ENCODE data around the gene NOXO1. TPM values are rescaled to one million over a fixed set of nuclear protein-coding genes. Genes with fewer than 3 reads are reported as not detected.

NOXO1 gene
- total RNA-seq, 1 donor from 2014 or later, result not detected

GRCh38 chr16:1978476-1979120, 2.7 kb downstream of the NOXO1 start:
- no peak overlapping the region for H3K4me3 Mint-ChIP-seq
- peaks cover 29% of the 10 kb centered on the region for H3K27me3 Mint-ChIP-seq (ENCODE audit: insufficient read depth)
- no peak for DNase-seq (ENCODE audit: low spot score)
- peaks cover 12% of the 10 kb centered on the region for H3K36me3 Mint-ChIP-seq (ENCODE audit: low read depth)
- intact Hi-C loops (cut with micrococcal nuclease), result no loop called here
- no peaks in the 10 kb centered on the region for H3K9me3 Mint-ChIP-seq
- no peak overlapping the region for H3K27ac Mint-ChIP-seq
- no peaks in the 10 kb centered on the region for H3K4me1 Mint-ChIP-seq (ENCODE audit: low read depth)

GRCh38 chr16:1977875-1978268, 3.4 kb downstream of the NOXO1 start:
- Mint-ChIP-seq H3K27me3 (ENCODE audit: insufficient read depth) (peaks cover 25% of the 10 kb centered on the region), H3K4me3 (no peak overlapping the region)

GRCh38 chr16:1976951-1977874, 4.1 kb downstream of the NOXO1 start:
- no peaks in the 10 kb centered on the region for H3K9me3 Mint-ChIP-seq
- H3K4me3 Mint-ChIP-seq, result no peak overlapping the region
- no peak for DNase-seq (ENCODE audit: low spot score)
- intact Hi-C loops (cut with micrococcal nuclease), result no loop called here
- no peak overlapping the region for H3K27ac Mint-ChIP-seq
- peaks cover 18% of the 10 kb centered on the region for H3K27me3 Mint-ChIP-seq (ENCODE audit: insufficient read depth)
- peaks cover 18% of the 10 kb centered on the region for H3K36me3 Mint-ChIP-seq (ENCODE audit: low read depth)
- peaks cover 7% of the 10 kb centered on the region for H3K4me1 Mint-ChIP-seq (ENCODE audit: low read depth)

More at GRCh38 chr16:1977875-1978268, 3.4 kb downstream of the NOXO1 start:
- Mint-ChIP-seq H3K27ac (no peak overlapping the region), H3K36me3 (ENCODE audit: low read depth) (peaks cover 14% of the 10 kb centered on the region), H3K4me1 (ENCODE audit: low read depth) (peaks cover 3% of the 10 kb centered on the region), H3K9me3 (no peaks in the 10 kb centered on the region)
- no peak for DNase-seq (ENCODE audit: low spot score)
- intact Hi-C loops (cut with micrococcal nuclease), result no loop called here

- H3K4me1 Mint-ChIP-seq (ENCODE audit: low read depth), result peaks cover 14% of the 10 kb centered on the region
- H3K4me3 Mint-ChIP-seq, result no peak overlapping the region
- no peak overlapping the region for H3K27ac Mint-ChIP-seq
- no peaks in the 10 kb centered on the region for H3K9me3 Mint-ChIP-seq
- DNase-seq (ENCODE audit: low spot score), result no peak
- H3K27me3 Mint-ChIP-seq (ENCODE audit: insufficient read depth), result peaks cover 9% of the 10 kb centered on the region
- peaks cover 21% of the 10 kb centered on the region for H3K36me3 Mint-ChIP-seq (ENCODE audit: low read depth)
- intact Hi-C loops (cut with micrococcal nuclease), result no loop called here
These were observed 5.1 kb downstream of the NOXO1 start for GRCh38 chr16:1976216-1976520.

GRCh38 chr16:1975432-1976215, 5.6 kb downstream of the NOXO1 start:
- Mint-ChIP-seq H3K27me3 (ENCODE audit: insufficient read depth) (peaks cover 7% of the 10 kb centered on the region), H3K4me1 (ENCODE audit: low read depth) (peaks cover 19% of the 10 kb centered on the region), H3K4me3 (peak overlapping the region; percentile 9), H3K36me3 (ENCODE audit: low read depth) (peaks cover 21% of the 10 kb centered on the region), H3K27ac (no peak overlapping the region), H3K9me3 (no peaks in the 10 kb centered on the region)
- no peak for DNase-seq (ENCODE audit: low spot score)
- intact Hi-C loops (cut with micrococcal nuclease), result no loop called here

GRCh38 chr16:1974157-1975070, 6.9 kb downstream of the NOXO1 start:
- Mint-ChIP-seq H3K27ac (no peak overlapping the region), H3K36me3 (ENCODE audit: low read depth) (peaks cover 21% of the 10 kb centered on the region), H3K4me1 (ENCODE audit: low read depth) (peaks cover 19% of the 10 kb centered on the region), H3K4me3 (peak overlapping the region; percentile 47), H3K9me3 (no peaks in the 10 kb centered on the region), H3K27me3 (ENCODE audit: insufficient read depth) (no peaks in the 10 kb centered on the region)
- intact Hi-C loops (cut with micrococcal nuclease), result loop anchor here (5.0 kb wide), 1 partner anchor 362 kb away; the partner anchor contains the start of genes CRAMP1 and IFT140
- no peak for DNase-seq (ENCODE audit: low spot score)

GRCh38 chr16:1973461-1974156, 7.7 kb downstream of the NOXO1 start:
- H3K4me3 Mint-ChIP-seq, result peak overlapping the region; percentile 47
- intact Hi-C loops (cut with micrococcal nuclease), result loop anchor here (2.0 to 5.0 kb wide), 2 partner anchors 361 to 553 kb away; partner anchors contain the start of genes CRAMP1, IFT140 and UQCC4
- no peaks in the 10 kb centered on the region for H3K9me3 Mint-ChIP-seq
- peak overlapping the region; percentile 63 for H3K27ac Mint-ChIP-seq
- no peak for DNase-seq (ENCODE audit: low spot score)
- H3K4me1 Mint-ChIP-seq (ENCODE audit: low read depth), result peaks cover 19% of the 10 kb centered on the region
- peaks cover 21% of the 10 kb centered on the region for H3K36me3 Mint-ChIP-seq (ENCODE audit: low read depth)
- H3K27me3 Mint-ChIP-seq (ENCODE audit: insufficient read depth), result no peaks in the 10 kb centered on the region

- no peaks in the 10 kb centered on the region for H3K27me3 Mint-ChIP-seq (ENCODE audit: insufficient read depth)
- intact Hi-C loops (cut with micrococcal nuclease), result loop anchor here (1.0 to 5.0 kb wide), 4 partner anchors 8 to 552 kb away; partner anchors contain the start of genes CRAMP1, GFER, IFT140 and RPS2
- peaks cover 19% of the 10 kb centered on the region for H3K4me1 Mint-ChIP-seq (ENCODE audit: low read depth)
- peak overlapping the region; percentile 74 for H3K27ac Mint-ChIP-seq
- no peaks in the 10 kb centered on the region for H3K9me3 Mint-ChIP-seq
- peaks cover 20% of the 10 kb centered on the region for H3K36me3 Mint-ChIP-seq (ENCODE audit: low read depth)
- no peak for DNase-seq (ENCODE audit: low spot score)
- peak overlapping the region; percentile 97 for H3K4me3 Mint-ChIP-seq
These were observed 8.8 kb downstream of the NOXO1 start for GRCh38 chr16:1972490-1972877.

GRCh38 chr16:1971796-1972489, 9.3 kb downstream of the NOXO1 start, which contains the start of gene TBL3:
Gene TBL3 (plus strand): TSS chr16:1972053. CDS start chr16:1972165, 112 bp downstream.
- H3K36me3 Mint-ChIP-seq (ENCODE audit: low read depth), result peaks cover 18% of the 10 kb centered on the region
- H3K9me3 Mint-ChIP-seq, result no peaks in the 10 kb centered on the region
- DNase-seq (ENCODE audit: low spot score), result peak; percentile 97
- peak within 1 kb of the TSS; percentile 99 for H3K27ac Mint-ChIP-seq
- H3K4me3 Mint-ChIP-seq, result peak within 1 kb of the TSS; percentile 97
- H3K4me1 Mint-ChIP-seq (ENCODE audit: low read depth), result peaks cover 19% of the 10 kb centered on the region
- intact Hi-C loops (cut with micrococcal nuclease), result loop anchor here (1.0 to 5.0 kb wide), 6 partner anchors 8 to 551 kb away; partner anchors contain the start of genes CRAMP1, GFER, IFT140 and NDUFB10
- H3K27me3 Mint-ChIP-seq (ENCODE audit: insufficient read depth), result no peaks in the 10 kb centered on the region

- no peak overlapping the region for H3K4me3 Mint-ChIP-seq
- intact Hi-C loops (cut with micrococcal nuclease), result no loop called here
- H3K36me3 Mint-ChIP-seq (ENCODE audit: low read depth), result peaks cover 25% of the 10 kb centered on the region
- no peak for DNase-seq (ENCODE audit: low spot score)
- H3K27me3 Mint-ChIP-seq (ENCODE audit: insufficient read depth), result no peaks in the 10 kb centered on the region
- no peaks in the 10 kb centered on the region for H3K9me3 Mint-ChIP-seq
- peaks cover 26% of the 10 kb centered on the region for H3K4me1 Mint-ChIP-seq (ENCODE audit: low read depth)
- H3K27ac Mint-ChIP-seq, result no peak overlapping the region
These were observed 12.9 kb downstream of the NOXO1 start for GRCh38 chr16:1968146-1968953.
